Mucosa of stomach (tissue), 1 donor: ENCODE measurements around the gene SLC35E2B.
"Not testable (repeated sequence)": the region's sequence is repeated elsewhere in the genome, so short reads cannot be mapped to it uniquely, and the experiment has no call there.

Source experiments
- H3K27me3 ChIP-seq: one replicate; pipeline ENCODE4 v1.7.0; 2013; ENCODE audit warnings: mild to moderate bottlenecking, low read length; ENCODE audit not compliant: control insufficient read depth, insufficient read depth
- H3K36me3 ChIP-seq: one replicate; pipeline ENCODE4 v1.7.0; 2013; ENCODE audit warnings: low read length; ENCODE audit not compliant: control insufficient read depth, insufficient read depth
- H3K4me1 ChIP-seq: one replicate; pipeline ENCODE4 v1.7.0; 2013; ENCODE audit warnings: mild to moderate bottlenecking, low read length; ENCODE audit not compliant: control insufficient read depth, insufficient read depth
- H3K4me3 ChIP-seq: one replicate; pipeline ENCODE4 v1.7.0; 2013; ENCODE audit warnings: low read length
- H3K9ac ChIP-seq: one replicate; pipeline ENCODE4 v1.7.0; 2013; ENCODE audit warnings: mild to moderate bottlenecking, low read length, moderate library complexity
- H3K9me3 ChIP-seq: one replicate; pipeline ENCODE4 v1.7.0; 2013; ENCODE audit warnings: mild to moderate bottlenecking, low read length, moderate library complexity; ENCODE audit not compliant: control insufficient read depth
- donor health status: Pancreatic carcinoma.

The SLC35E2B gene

DNA sequence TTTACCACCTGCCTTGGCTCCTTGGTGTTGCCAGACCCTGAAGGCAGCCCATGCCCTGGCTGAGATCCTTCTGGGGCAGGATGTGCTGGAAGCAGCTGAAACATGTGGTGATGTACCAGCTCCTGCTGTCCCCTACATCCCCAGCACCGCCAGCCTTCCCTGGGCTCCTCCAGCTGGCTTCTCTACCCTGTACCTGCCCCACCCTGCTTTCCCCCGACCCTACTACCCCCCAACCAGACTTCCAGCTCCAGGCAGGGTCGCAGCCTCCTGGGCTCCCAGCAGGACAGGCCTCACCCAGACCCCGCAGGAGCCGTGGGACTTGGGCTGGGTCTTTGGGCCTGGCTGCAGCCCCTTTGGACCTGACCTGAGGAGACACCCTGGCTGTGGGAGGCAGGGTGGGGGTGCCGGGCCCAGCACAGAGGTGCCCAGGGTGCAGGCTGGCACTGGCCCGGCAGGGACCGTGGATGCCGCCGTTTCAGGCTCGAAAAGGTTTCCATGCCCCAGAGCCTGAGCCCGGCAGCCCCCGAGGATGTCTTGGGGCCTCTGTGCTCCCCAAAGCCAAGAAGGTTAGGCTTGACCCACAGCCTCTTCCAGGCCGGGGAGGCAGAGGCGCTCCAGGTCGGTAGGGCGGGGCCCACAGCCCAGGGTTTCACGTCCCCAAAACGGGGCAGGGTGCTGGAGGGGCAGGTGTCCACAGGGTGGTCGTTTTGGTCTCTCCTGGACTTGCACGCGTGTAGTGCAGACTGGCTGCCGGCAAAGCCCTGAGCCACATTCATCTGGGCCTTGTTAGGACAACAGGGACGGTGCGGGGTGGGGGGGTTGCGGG is 5.0 kb upstream of the SLC35E2B start:
- not testable (repeated sequence) for H3K9me3 ChIP-seq, H3K4me1 ChIP-seq, H3K4me3 ChIP-seq, H3K27me3 ChIP-seq, H3K36me3 ChIP-seq, H3K9ac ChIP-seq

DNA sequence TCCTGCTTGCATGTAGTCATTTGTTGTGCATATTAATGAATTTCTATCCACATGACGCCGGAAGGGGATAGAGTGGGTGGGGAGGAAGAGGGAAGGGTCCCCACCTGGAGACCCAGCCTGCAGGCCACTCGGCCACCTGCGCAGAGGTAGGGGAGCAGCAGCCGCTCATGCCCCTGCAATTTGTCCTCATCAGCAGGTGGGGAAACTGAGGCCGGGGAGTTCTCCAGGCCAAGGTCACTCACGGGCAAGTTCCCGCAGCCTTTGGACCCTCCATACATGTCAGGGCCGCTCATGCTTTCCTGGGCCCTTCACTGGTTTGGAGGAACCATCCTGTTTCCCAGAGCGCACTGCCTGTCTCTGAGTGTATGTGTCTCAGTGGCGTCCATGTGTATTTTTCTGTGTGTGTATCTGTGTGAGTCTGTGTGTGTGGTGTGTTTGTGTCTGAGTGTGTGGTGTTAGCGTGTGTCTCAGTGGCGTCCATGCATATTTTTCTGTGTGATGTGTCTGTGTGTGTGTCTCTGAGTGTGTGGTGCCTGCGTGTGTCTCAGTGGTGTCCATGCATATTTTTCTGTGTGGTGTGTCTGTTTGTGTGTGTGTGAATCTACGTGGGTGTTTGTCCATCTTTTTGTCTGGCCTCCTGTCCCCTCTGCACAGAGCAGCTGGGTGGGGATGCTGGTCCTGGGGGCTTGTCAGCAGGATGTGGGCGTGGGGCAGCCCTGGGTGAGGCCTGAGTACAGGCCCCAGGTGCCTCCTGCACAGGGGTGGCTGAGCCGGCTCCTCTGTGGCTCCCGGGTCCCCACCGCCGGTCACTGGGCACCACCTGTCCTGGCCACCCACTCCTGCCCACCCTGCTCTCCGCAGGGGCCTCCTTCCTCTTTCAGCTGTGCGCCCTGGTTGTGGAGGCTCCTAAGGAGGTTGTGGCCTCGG is 4.1 kb upstream of the SLC35E2B start:
- H3K27me3 ChIP-seq, H3K36me3 ChIP-seq, H3K9me3 ChIP-seq, H3K9ac ChIP-seq, H3K4me1 ChIP-seq, H3K4me3 ChIP-seq: not testable (repeated sequence)

DNA sequence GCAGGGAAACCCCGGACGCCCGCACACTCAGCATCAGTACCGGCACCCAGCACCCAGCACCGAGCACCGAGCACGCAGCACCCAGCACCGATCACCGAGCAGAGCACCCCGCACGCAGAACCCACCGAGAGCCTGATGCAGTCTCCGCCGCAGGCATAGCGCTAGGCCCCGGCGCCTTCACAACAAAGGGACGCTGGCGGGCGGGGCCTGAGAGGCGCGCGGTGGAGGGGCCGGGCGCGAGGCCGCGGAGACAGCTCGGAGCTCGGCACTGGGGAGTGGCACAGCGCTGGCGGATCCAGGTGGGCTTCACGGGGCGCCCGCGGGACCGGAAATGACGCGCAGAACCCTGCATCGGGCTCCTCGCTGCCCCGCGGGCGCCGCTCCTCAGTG is 276 bp downstream of the SLC35E2B start:
- not testable (repeated sequence) for H3K4me3 ChIP-seq, H3K4me1 ChIP-seq
- H3K9ac ChIP-seq = peak overlapping the region; percentile 47

DNA sequence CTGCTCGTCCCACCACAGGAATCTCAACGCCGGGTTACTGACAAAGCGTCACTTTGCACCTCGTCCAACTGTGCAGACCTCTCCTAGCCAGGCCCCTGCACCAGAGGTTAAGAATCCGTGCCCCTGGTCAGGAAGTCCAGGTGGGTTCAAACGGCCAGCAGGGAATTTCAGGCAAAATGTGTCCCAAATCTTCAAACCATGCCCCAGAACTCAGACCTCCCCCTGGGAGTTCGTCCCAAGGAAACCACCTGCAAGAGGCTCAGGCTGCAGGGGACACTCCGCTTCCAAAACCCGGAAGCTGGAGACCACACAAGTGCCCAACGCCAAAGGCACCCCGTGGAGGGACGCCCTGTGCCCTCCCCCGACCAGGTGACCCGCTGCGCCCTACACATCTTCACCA is 1.2 kb downstream of the SLC35E2B start:
- not testable (repeated sequence) for H3K4me3 ChIP-seq, H3K9me3 ChIP-seq, H3K4me1 ChIP-seq, H3K9ac ChIP-seq, H3K27me3 ChIP-seq, H3K36me3 ChIP-seq

More for the DNA sequence above, 276 bp downstream of the SLC35E2B start:
- H3K27me3 ChIP-seq, H3K9me3 ChIP-seq, H3K36me3 ChIP-seq: not testable (repeated sequence)

DNA sequence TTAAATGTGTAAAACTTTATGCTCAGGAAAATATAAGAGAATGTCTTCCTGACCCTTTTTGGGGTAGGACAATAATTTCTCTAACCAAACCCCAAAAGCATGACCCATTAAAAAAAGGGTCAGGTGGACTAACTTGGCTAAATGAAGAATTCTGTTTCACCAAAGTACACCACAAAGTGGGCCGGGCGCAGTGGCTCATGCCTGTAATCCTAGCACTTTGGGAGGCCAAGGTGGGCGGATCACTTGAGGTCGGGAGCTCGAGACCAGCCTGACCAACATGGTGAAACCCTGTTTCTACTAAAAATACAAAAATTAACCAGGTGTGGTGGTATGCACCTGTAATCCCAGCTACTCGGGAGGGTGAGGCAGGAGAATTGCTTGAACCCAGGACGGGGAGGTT is 3.1 kb downstream of the SLC35E2B start:
- not testable (repeated sequence) for H3K36me3 ChIP-seq, H3K4me3 ChIP-seq, H3K27me3 ChIP-seq, H3K9me3 ChIP-seq, H3K9ac ChIP-seq, H3K4me1 ChIP-seq

DNA sequence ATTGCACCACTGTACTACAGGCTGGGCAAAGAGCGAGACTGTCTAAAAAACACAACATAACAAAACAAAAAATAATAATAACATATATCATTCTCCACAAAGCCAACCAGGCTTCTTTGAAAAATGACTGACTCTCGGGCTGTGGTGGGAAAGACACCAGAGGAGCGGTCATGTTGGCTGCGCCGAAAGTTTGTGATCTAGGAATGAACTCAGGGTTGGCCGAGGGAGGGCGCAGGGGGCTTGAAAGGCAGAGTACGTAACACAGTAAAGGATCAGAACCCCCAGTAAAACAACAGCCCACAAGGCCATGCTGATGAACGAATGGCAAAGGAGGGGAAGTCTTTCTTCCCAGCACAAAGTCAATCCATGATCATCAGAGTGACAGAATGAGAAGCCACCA is 4.7 kb downstream of the SLC35E2B start:
- H3K9ac ChIP-seq = no peak overlapping the region
- peaks cover 12% of the 10 kb centered on the region for H3K4me1 ChIP-seq
- no peaks in the 10 kb centered on the region for H3K36me3 ChIP-seq
- H3K27me3 ChIP-seq = no peaks in the 10 kb centered on the region
- H3K4me3 ChIP-seq = no peak overlapping the region
- no peaks in the 10 kb centered on the region for H3K9me3 ChIP-seq

DNA sequence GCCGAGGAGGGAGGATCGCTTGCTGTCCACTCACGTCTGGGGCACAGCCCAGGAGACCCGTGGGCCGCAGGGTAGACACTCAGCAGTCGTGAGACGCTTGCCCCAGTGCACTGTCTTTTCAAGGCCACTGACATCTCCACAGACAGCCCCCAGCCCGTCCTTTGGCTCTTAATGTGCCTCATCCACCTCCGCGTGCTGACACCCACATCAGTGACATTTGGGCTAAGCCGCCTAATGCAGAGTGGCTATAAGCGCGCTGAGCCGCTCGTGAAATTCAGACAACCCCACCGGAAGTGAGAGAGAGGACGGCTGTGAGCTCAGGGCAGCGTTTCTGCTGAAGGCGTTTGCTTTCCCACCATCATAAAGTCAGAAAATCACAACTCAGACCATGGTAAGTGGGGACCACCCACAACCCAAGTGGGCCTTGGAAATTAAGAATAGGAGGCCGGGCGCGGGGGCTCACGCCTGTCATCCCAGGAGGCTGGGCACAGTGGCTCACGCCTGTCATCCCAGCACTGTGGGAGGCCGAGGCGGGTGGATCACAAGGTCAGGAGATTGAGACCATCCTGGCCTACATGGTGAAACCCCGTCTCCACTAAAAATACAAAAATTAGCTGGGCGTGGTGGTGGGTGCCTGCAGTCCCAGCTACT is 8.4 kb downstream of the SLC35E2B start:
- no peak overlapping the region for H3K9ac ChIP-seq

DNA sequence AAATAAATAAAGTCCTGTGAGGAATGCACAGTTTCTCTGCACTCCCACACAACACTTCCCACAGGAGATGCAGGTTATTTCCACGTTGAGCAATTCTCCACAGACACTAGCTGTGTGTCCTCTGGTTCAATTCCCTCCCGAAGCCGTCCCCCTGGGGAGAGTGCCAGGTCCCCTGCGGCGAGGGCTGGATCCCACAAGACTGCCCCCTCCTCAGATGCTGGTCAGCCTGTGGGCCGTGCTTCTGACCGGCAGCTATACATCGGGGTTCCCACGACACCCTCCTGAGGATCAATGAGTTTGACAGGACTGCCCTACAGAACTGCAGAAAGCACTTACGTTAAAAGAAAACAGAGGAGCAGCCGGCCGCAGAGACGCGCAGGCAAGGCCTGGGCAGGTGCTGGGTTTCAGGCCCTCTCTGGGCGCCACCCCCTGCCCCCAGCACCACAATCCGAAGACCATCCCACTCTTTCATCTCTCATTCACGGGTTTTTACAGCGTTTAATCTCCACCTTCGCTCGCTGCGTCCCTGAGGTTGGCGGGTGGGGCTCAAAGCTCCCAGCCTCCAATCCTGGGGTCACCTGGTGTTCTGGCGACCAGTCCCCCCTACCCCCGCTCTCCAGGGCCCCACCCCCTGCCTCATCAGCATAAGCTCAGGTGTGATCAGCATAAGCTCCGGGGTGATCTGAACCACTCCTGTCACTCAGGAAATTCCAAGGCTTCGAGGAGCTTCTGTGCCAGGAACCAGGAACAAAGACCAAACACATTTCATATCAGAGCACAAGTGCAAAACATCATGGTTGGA is 9.3 kb downstream of the SLC35E2B start:
- Histone ChIP-seq H3K27me3 (no peaks in the 10 kb centered on the region), H3K4me1 (peaks cover 36% of the 10 kb centered on the region), H3K9me3 (no peaks in the 10 kb centered on the region), H3K9ac (no peak overlapping the region), H3K36me3 (no peaks in the 10 kb centered on the region), H3K4me3 (no peak overlapping the region)

More for the DNA sequence above, 8.4 kb downstream of the SLC35E2B start:
- no peaks in the 10 kb centered on the region for H3K36me3 ChIP-seq
- H3K4me3 ChIP-seq = no peak overlapping the region
- no peaks in the 10 kb centered on the region for H3K27me3 ChIP-seq
- no peaks in the 10 kb centered on the region for H3K9me3 ChIP-seq
- peaks cover 27% of the 10 kb centered on the region for H3K4me1 ChIP-seq

DNA sequence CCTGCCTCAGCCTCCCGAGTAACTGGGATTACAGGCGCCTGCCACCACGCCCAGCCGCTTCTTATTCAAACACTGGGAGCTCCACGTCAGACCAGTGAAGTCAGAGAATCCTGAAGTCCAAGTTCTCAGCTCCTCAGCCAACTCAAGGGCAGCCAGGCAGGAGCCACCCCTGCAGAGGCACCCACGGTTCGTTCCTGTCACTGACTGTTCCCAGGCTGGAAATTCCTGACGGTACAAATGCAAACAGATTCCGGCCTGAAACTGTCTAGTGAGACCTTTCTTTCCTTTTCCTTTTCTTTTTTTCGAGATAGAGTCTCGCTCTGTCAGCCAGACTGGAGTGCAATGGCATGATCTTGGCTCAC is 11.7 kb downstream of the SLC35E2B start:
- no peaks in the 10 kb centered on the region for H3K27me3 ChIP-seq
- no peak overlapping the region for H3K9ac ChIP-seq
- H3K4me1 ChIP-seq = peaks cover 43% of the 10 kb centered on the region
- H3K36me3 ChIP-seq = no peaks in the 10 kb centered on the region
- H3K9me3 ChIP-seq = no peaks in the 10 kb centered on the region
- no peak overlapping the region for H3K4me3 ChIP-seq

DNA sequence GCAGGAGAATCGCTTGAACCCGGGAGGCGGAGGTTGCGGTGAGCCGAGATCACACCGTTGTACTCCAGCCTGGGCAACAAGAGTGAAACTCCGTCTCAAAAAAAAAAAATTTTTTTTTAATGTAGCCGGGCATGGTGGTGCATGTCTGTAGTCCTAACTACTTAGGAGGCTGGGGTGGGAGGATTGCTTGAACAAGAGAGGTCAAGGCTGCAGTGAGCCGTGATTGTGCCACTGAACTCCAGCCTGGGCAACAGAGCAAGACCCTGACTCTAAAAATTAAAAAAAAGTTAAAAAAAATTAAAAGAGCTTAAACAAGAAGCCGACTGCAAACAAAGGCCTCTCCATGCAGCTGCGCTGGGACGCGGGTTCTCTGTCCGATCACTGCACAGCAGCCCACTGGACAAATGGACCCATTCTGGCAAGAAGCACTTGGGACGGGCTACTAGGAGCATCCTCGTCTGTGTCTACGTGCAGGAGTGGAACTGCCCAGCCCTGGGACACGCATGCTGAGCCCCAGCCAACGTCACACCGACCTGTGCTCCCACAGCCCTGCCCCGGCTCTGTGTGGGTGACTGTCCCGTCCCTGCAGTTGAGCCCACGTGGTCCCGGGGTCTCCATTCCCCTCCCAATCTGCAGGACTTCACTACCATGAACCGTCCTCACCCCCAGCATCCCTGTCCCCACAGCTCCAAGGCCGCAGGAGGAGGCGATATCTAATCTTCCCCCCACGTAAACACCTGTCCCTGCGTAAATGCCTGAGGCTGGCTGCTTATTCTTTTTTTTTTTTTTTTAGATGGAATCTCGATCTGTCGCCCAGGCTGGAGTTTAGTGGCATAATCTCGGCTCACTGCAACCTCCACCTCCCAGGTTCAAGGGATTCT is 12.3 kb downstream of the SLC35E2B start:
- Histone ChIP-seq H3K9ac (no peak overlapping the region), H3K9me3 (no peaks in the 10 kb centered on the region), H3K36me3 (no peaks in the 10 kb centered on the region), H3K27me3 (no peaks in the 10 kb centered on the region), H3K4me3 (no peak overlapping the region), H3K4me1 (peaks cover 43% of the 10 kb centered on the region)
